KMS-11 (cell line): ENCODE data around the gene ZNF580.

Experiments used
- H2AFZ ChIP-seq: fragments of 200-600 bp; sonication (generic); 2 replicates; pipeline ENCODE4 v1.6.1; 2016; ENCODE audit warnings: antibody characterized with exemption, mixed run types, low read depth
- H3K27ac ChIP-seq: fragments of 200-600 bp; sonication (generic); 2 replicates; pipeline ENCODE4 v1.6.1; 2016; ENCODE audit warnings: mild to moderate bottlenecking, mixed run types
- H3K27me3 ChIP-seq: fragments of 200-600 bp; sonication (generic); 2 replicates; pipeline ENCODE4 v1.6.1; 2017; ENCODE audit warnings: mild to moderate bottlenecking, low read depth, mixed run types, moderate library complexity; ENCODE audit not compliant: insufficient read depth
- H3K36me3 ChIP-seq: fragments of 200-600 bp; sonication (generic); 2 replicates; pipeline ENCODE4 v1.6.1; 2017; ENCODE audit warnings: mild to moderate bottlenecking, mixed run types; ENCODE audit not compliant: insufficient read depth
- H3K4me1 ChIP-seq: fragments of 200-600 bp; sonication (generic); 2 replicates; pipeline ENCODE4 v1.6.1; 2016; ENCODE audit warnings: mild to moderate bottlenecking, low read depth, mixed run types; ENCODE audit not compliant: poor library complexity, severe bottlenecking
- H3K4me2 ChIP-seq: fragments of 200-600 bp; sonication (generic); 2 replicates; pipeline ENCODE4 v1.7.0; 2016; ENCODE audit warnings: mild to moderate bottlenecking, mixed run types
- H3K4me3 ChIP-seq: fragments of 200-600 bp; sonication (generic); IDR thresholded peaks from 2 replicates; pipeline ENCODE4 v1.6.1; 2017; ENCODE audit warnings: low read depth, low read length, mixed read lengths; ENCODE audit not compliant: insufficient read depth
- H3K79me2 ChIP-seq: fragments of 200-600 bp; sonication (generic); 2 replicates; pipeline ENCODE4 v1.6.1; 2016; ENCODE audit warnings: low read depth, mixed run types; ENCODE audit not compliant: insufficient read depth
- H3K9ac ChIP-seq: fragments of 200-600 bp; sonication (generic); 2 replicates; pipeline ENCODE4 v1.6.1; 2016; ENCODE audit warnings: mild to moderate bottlenecking, mixed run types
- H4K20me1 ChIP-seq: fragments of 200-600 bp; sonication (generic); 2 replicates; pipeline ENCODE4 v1.6.1; 2016; ENCODE audit warnings: mild to moderate bottlenecking, mixed run types; ENCODE audit not compliant: insufficient read depth
- CTCF ChIP-seq: fragments of 200-600 bp; sonication (generic); conservative IDR thresholded peaks from 2 replicates; pipeline ENCODE4 v1.6.1; 2017; ENCODE audit warnings: low read depth, mild to moderate bottlenecking, antibody characterized with exemption, low read length, moderate library complexity, mixed read lengths

Gene ZNF580

GRCh38 chr19:55678121-55678671, 37.4 kb downstream of the ZNF580 start:
- Histone ChIP-seq H3K9ac (no peak overlapping the region), H3K4me2 (no peak overlapping the region; the same call in 1 of the 2 replicates), H3K4me3 (no peak overlapping the region)

GRCh38 chr19:55679343-55680257, 38.8 kb downstream of the ZNF580 start:
- H3K4me2 ChIP-seq: no peak overlapping the region
- H3K4me3 ChIP-seq: no peak overlapping the region
- no peak overlapping the region for H3K27ac ChIP-seq
- H3K9ac ChIP-seq: no peak overlapping the region
- no peaks in the 10 kb centered on the region; the same call in 1 of the 2 replicates for H3K36me3 ChIP-seq
- H4K20me1 ChIP-seq: 0 out of 2 replicates have a peak, but pooled peaks cover 11% of the 10 kb centered on the region
- no peaks in the 10 kb centered on the region for H3K27me3 ChIP-seq
- H3K79me2 ChIP-seq: peaks cover 82% of the 10 kb centered on the region
- no peak overlapping the region for H2AFZ ChIP-seq
- no peak for TF ChIP-seq CTCF
- peaks cover 25% of the 10 kb centered on the region for H3K4me1 ChIP-seq

More at GRCh38 chr19:55678121-55678671, 37.4 kb downstream of the ZNF580 start:
- no peak overlapping the region for H2AFZ ChIP-seq
- peaks cover 28% of the 10 kb centered on the region for H3K4me1 ChIP-seq
- H3K27ac ChIP-seq: no peak overlapping the region
- no peaks in the 10 kb centered on the region for H3K27me3 ChIP-seq
- 0 out of 2 replicates have a peak, but pooled peaks cover 11% of the 10 kb centered on the region for H4K20me1 ChIP-seq
- no peak for TF ChIP-seq CTCF
- no peaks in the 10 kb centered on the region; the same call in 1 of the 2 replicates for H3K36me3 ChIP-seq
- H3K79me2 ChIP-seq: peaks cover 75% of the 10 kb centered on the region

GRCh38 chr19:55680339-55681130, 39.7 kb downstream of the ZNF580 start:
- no peaks in the 10 kb centered on the region; the same call in 1 of the 2 replicates for H3K36me3 ChIP-seq
- peaks cover 25% of the 10 kb centered on the region for H3K4me1 ChIP-seq
- no peak overlapping the region for H3K4me3 ChIP-seq
- H3K27ac ChIP-seq: no peak overlapping the region
- H2AFZ ChIP-seq: no peak overlapping the region
- no peak overlapping the region for H3K9ac ChIP-seq
- no peak for TF ChIP-seq CTCF
- H3K79me2 ChIP-seq: peaks cover 81% of the 10 kb centered on the region
- H4K20me1 ChIP-seq: 0 out of 2 replicates have a peak, but pooled peaks cover 11% of the 10 kb centered on the region
- H3K27me3 ChIP-seq: no peaks in the 10 kb centered on the region
- no peak overlapping the region for H3K4me2 ChIP-seq
